ENCODE measurements around the gene ATF7IP.

The ATF7IP gene

GRCh38 chr12:14452336-14452735, 86.9 kb downstream of the ATF7IP start:
- TF ChIP-seq NFIC (IDR thresholded peaks at IDR 0.05) (no peak), CEBPB (IDR thresholded peaks at IDR 0.05) (no peak), EGR1 (IDR thresholded peaks at IDR 0.05) (no peak), MAX (IDR thresholded peaks at IDR 0.05) (no peak), ZBTB7A (IDR thresholded peaks at IDR 0.05; ENCODE audit: low read depth) (no peak), TAF1 (IDR thresholded peaks at IDR 0.05; ENCODE audit: low read depth) (no peak), FOXM1 (IDR thresholded peaks at IDR 0.05; ENCODE audit: borderline replicate concordance, low read depth) (no peak), TEAD4 (IDR thresholded peaks at IDR 0.05) (no peak), USF1 (IDR thresholded peaks at IDR 0.05) (no peak), CREB1 (IDR thresholded peaks at IDR 0.05; ENCODE audit: low read depth) (no peak), TCF12 (IDR thresholded peaks at IDR 0.05; ENCODE audit: low read depth) (no peak), RAD21 (IDR thresholded peaks at IDR 0.05; ENCODE audit: low read depth) (no peak), EP300 (IDR thresholded peaks at IDR 0.05; ENCODE audit: borderline replicate concordance) (no peak)
- TF ChIP-seq, protein P1, sequence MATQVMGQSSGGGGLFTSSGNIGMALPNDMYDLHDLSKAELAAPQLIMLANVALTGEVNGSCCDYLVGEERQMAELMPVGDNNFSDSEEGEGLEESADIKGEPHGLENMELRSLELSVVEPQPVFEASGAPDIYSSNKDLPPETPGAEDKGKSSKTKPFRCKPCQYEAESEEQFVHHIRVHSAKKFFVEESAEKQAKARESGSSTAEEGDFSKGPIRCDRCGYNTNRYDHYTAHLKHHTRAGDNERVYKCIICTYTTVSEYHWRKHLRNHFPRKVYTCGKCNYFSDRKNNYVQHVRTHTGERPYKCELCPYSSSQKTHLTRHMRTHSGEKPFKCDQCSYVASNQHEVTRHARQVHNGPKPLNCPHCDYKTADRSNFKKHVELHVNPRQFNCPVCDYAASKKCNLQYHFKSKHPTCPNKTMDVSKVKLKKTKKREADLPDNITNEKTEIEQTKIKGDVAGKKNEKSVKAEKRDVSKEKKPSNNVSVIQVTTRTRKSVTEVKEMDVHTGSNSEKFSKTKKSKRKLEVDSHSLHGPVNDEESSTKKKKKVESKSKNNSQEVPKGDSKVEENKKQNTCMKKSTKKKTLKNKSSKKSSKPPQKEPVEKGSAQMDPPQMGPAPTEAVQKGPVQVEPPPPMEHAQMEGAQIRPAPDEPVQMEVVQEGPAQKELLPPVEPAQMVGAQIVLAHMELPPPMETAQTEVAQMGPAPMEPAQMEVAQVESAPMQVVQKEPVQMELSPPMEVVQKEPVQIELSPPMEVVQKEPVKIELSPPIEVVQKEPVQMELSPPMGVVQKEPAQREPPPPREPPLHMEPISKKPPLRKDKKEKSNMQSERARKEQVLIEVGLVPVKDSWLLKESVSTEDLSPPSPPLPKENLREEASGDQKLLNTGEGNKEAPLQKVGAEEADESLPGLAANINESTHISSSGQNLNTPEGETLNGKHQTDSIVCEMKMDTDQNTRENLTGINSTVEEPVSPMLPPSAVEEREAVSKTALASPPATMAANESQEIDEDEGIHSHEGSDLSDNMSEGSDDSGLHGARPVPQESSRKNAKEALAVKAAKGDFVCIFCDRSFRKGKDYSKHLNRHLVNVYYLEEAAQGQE (IDR thresholded peaks at IDR 0.05; ENCODE audit: low read depth) = no peak

DNA sequence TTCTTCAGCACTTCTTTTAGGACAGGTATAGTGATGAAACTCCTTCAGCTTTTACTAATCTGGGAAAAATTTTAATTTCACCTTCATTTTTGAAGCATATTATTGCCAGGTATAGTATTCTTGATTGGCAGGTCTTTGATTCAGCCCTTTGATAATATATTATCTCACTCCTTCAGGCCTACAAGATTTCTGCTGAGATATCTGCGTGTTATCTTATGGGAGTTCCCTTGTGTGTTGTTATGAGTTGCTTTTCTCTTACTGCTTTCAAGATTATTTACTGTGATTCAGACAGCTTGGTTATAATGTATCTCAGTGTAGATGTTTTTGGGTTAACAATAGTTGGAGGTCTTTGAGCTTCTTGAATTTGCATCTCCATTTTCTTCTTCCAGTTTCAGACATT, 87.4 kb downstream of the ATF7IP start:
- TF ChIP-seq CREB1 (IDR thresholded peaks at IDR 0.05; ENCODE audit: low read depth) (no peak), TAF1 (IDR thresholded peaks at IDR 0.05; ENCODE audit: low read depth) (no peak), TEAD4 (IDR thresholded peaks at IDR 0.05) (no peak), CEBPB (IDR thresholded peaks at IDR 0.05) (no peak), EP300 (IDR thresholded peaks at IDR 0.05; ENCODE audit: borderline replicate concordance) (no peak), EGR1 (IDR thresholded peaks at IDR 0.05) (no peak), MAX (IDR thresholded peaks at IDR 0.05) (no peak), ZBTB7A (IDR thresholded peaks at IDR 0.05; ENCODE audit: low read depth) (no peak), NFIC (IDR thresholded peaks at IDR 0.05) (no peak), USF1 (IDR thresholded peaks at IDR 0.05) (no peak), YY1 (IDR thresholded peaks at IDR 0.05; ENCODE audit: low read depth) (no peak), FOXM1 (IDR thresholded peaks at IDR 0.05; ENCODE audit: borderline replicate concordance, low read depth) (no peak), RAD21 (IDR thresholded peaks at IDR 0.05; ENCODE audit: low read depth) (no peak), TCF12 (IDR thresholded peaks at IDR 0.05; ENCODE audit: low read depth) (no peak)
- TF ChIP-seq, protein P1 (IDR thresholded peaks at IDR 0.05; ENCODE audit: low read depth) = no peak

DNA sequence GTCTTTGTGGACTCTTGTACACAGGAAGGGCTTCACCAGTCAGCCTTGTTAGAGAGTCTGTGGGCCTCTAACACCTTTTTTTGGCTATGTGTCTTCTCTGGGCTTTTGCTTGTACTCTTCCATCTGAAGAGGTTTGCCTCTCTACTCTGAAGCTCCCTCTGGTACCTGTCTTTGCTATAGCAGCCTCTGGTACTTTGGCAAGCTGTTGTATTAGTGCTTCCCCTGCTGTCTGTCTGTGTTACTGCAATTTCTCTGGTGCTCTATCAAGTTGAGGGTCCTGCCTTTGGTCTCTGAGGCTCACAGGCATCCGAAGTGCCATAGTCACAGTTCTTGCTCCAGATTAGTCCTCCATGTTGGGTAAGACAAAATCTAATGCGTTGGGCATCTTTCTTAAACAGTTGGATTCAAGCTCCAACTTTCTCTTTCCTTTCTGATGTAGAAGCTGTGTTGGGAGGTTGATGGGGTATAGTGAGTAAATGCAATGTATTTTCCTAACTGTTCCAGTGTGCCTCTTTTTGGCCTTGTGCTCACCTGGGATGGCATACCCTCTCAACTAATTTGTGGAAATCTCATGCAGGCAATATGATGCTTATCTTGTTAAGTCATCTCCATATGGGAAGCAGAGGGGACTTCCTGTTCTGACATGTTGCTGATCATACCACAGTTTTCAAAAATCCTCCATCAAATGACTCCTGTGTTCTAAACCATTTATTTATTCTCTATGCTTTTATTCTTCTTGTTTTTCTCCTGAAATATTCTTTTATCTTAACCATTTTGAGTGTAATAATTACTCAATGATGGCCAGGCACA, 88.8 kb downstream of the ATF7IP start:
- TF ChIP-seq TCF12 (IDR thresholded peaks at IDR 0.05; ENCODE audit: low read depth) (no peak), RAD21 (IDR thresholded peaks at IDR 0.05; ENCODE audit: low read depth) (peak; percentile 90)

DNA sequence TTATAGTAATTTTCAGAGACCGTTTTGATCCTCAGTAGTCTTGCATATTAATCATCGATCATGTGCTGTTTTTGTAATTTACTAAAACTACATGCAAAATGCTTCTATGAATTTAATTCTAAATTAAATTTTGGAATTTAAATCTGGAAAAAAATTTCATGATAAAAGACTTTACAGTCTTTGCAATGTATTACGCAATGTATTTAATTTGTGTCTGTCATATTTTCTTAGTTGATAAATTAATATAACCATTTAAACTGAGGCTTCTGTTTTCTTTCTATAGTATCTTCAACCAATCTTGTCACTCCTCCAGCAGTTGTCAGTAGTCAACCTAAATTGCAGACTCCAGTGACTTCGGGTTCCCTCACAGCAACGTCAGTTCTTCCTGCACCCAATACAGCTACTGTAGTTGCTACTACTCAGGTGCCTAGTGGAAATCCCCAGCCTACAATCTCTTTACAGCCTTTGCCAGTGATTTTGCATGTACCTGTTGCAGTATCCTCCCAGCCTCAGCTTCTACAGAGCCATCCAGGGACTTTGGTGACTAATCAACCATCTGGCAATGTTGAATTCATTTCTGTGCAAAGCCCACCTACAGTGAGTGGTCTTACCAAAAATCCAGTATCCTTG, 94.8 kb downstream of the ATF7IP start:
- TF ChIP-seq MAX (IDR thresholded peaks at IDR 0.05) (no peak), CREB1 (IDR thresholded peaks at IDR 0.05; ENCODE audit: low read depth) (no peak), CEBPB (IDR thresholded peaks at IDR 0.05) (0 out of 2 replicates have a peak, but pooled peaks have one; percentile 16), RAD21 (IDR thresholded peaks at IDR 0.05; ENCODE audit: low read depth) (no peak)

DNA sequence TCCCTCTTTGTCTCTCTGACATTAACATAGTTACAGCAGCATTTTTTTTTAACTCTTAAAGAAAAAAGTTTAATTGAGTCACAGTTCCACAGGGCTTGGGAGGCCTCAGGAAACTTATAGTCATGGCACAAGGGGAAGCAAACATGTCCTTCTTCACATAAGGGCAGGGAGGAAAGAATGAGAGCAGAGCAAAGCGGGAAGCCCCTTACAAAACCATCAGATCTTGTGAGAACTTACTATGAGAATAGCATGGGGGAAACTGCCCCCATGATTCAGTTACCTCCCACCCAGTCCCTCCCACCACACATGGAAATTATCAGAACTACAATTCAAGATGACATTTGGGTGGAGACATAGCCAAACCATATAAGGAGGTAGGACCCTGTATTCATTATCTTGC, 106.0 kb downstream of the ATF7IP start:
- TF ChIP-seq CEBPB (IDR thresholded peaks at IDR 0.05) (no peak), FOXM1 (IDR thresholded peaks at IDR 0.05; ENCODE audit: borderline replicate concordance, low read depth) (no peak), EP300 (IDR thresholded peaks at IDR 0.05; ENCODE audit: borderline replicate concordance) (no peak)
- TF ChIP-seq, protein P1 (IDR thresholded peaks at IDR 0.05; ENCODE audit: low read depth) = no peak
